ENCODE results near the gene CREM. TPM values are rescaled to one million over a fixed set of nuclear protein-coding genes. Genes with fewer than 3 reads are reported as not detected.
A peak's percentile ranks its signal among the peaks of the same experiment; 100 is the strongest.
"Not testable (repeated sequence)": the region's sequence is repeated elsewhere in the genome, so short reads cannot be mapped to it uniquely, and the experiment has no call there.

The CREM gene
- total RNA-seq, 1 donor from 2014 or later: 42.8 TPM

GRCh38 chr10:35214607-35215020 is 88.0 kb downstream of the CREM start:
- Mint-ChIP-seq H3K27me3 (ENCODE audit: unreplicated experiment) (peaks cover 3% of the 10 kb centered on the region), H3K4me1 (ENCODE audit: unreplicated experiment) (peaks cover 53% of the 10 kb centered on the region), H3K9me3 (ENCODE audit: unreplicated experiment) (no peaks in the 10 kb centered on the region), H3K36me3 (ENCODE audit: low read depth, unreplicated experiment) (peaks cover 5% of the 10 kb centered on the region), H3K27ac (ENCODE audit: unreplicated experiment) (no peak overlapping the region), H3K4me3 (ENCODE audit: unreplicated experiment) (no peak overlapping the region)
- no peak for TF ChIP-seq CTCF (IDR thresholded peaks at IDR 0.05; ENCODE audit: unreplicated experiment)
- no peak for DNase-seq (ENCODE audit: low spot score)

DNA sequence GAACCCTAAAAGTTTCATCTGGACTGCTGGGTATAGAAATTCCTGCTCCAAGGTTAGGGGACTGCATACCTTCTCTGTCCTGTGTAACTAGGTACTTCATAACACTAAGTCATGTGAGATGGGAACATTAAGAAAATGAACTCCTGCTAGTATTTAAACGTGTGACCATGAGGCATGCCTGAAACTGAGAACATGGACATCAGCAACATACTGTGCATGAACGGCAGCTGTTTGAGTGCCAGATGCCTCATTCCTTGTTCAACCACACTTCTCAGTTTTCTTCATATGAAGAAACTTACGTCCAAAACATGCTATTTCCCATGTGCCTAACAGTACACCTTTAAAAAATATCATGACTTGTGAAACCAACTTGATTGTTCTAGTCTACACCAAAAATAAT is 88.5 kb downstream of the CREM start:
- Mint-ChIP-seq H3K27me3 (ENCODE audit: unreplicated experiment) (peaks cover 3% of the 10 kb centered on the region), H3K4me1 (ENCODE audit: unreplicated experiment) (peaks cover 48% of the 10 kb centered on the region), H3K9me3 (ENCODE audit: unreplicated experiment) (no peaks in the 10 kb centered on the region), H3K36me3 (ENCODE audit: low read depth, unreplicated experiment) (peaks cover 5% of the 10 kb centered on the region), H3K27ac (ENCODE audit: unreplicated experiment) (no peak overlapping the region), H3K4me3 (ENCODE audit: unreplicated experiment) (no peak overlapping the region)
- TF ChIP-seq CTCF (IDR thresholded peaks at IDR 0.05; ENCODE audit: unreplicated experiment): no peak
- DNase-seq (ENCODE audit: low spot score): no peak

DNA sequence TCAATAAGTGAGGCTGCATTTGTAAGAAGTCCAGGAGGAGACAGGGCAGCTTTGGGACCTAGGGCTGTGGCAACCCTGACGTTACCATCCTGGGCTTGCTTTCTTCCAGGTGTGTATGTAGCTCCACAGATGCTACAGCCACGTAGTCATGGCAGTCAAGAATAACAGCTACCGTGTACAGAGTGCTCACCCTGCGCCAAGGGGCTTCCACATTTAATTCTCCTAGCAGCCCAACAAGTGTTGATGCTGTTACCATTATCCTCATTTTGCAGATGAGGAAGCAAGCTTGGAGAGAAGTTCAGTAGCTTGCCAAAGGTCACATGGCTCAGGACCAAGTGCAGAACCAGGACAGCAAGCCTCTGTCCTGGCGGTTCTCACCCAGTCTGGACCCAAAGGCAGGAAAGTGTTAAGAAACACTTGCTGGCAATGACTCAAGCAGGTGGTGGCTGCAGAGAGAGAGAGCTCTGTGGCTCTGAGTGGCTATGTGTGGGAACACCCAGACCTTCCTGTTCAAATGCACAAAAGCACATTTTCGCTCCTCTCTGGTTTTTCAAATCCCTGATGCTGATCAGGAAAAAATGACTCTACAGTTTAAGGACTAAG is 89.8 kb downstream of the CREM start:
- Mint-ChIP-seq H3K36me3 (ENCODE audit: low read depth, unreplicated experiment) (peaks cover 5% of the 10 kb centered on the region), H3K4me3 (ENCODE audit: unreplicated experiment) (no peak overlapping the region), H3K27ac (ENCODE audit: unreplicated experiment) (peak overlapping the region; percentile 80), H3K4me1 (ENCODE audit: unreplicated experiment) (peaks cover 35% of the 10 kb centered on the region), H3K27me3 (ENCODE audit: unreplicated experiment) (peaks cover 3% of the 10 kb centered on the region), H3K9me3 (ENCODE audit: unreplicated experiment) (no peaks in the 10 kb centered on the region)
- DNase-seq (ENCODE audit: low spot score): no peak
- TF ChIP-seq CTCF (IDR thresholded peaks at IDR 0.05; ENCODE audit: unreplicated experiment): no peak

DNA sequence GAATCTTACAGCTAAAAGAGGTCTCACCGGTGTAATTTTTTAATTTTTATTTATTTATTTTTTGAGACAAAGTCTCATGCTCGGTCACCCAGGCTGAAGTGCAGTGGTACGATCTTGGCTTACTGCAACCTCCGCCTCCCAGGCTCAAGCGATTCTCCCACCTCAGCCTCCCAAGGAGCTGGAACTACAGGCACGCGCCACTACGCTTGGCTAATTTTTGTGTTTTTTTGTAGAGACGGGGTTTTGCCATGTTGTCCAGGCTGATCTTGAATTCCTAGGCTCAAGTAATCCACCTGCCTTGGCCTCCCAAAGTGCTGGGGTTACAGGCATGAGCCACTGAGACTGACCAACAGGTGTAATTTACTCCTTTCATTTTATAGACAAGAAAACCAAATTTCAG is 90.3 kb downstream of the CREM start:
- H3K27me3 Mint-ChIP-seq (ENCODE audit: unreplicated experiment); H3K9me3 Mint-ChIP-seq (ENCODE audit: unreplicated experiment); H3K36me3 Mint-ChIP-seq (ENCODE audit: low read depth, unreplicated experiment); H3K4me3 Mint-ChIP-seq (ENCODE audit: unreplicated experiment); DNase-seq (ENCODE audit: low spot score): not testable (repeated sequence)
- Mint-ChIP-seq H3K4me1 (ENCODE audit: unreplicated experiment) (peaks cover 30% of the 10 kb centered on the region), H3K27ac (ENCODE audit: unreplicated experiment) (peak overlapping the region; percentile 80)

DNA sequence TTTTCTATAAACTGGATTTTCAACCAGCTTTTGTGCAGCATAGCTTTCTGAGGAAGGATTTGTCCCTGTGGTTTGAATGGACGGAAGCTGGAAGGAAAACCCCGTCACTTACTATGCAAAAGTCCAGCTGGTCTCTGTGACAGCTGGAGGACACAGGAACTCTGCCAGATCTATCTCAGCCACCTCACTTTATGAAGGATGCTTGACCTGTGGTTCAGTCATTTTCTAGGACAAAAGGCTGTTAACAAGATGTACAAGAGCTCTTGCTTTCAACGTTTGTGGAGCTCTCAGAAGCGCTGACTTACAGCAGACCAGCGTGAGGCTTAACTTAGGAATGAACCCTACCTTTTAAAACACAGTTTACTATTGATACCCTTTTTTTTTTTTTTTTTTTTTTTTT is 90.8 kb downstream of the CREM start:
- DNase-seq (ENCODE audit: low spot score): no peak
- Mint-ChIP-seq H3K4me1 (ENCODE audit: unreplicated experiment) (peaks cover 25% of the 10 kb centered on the region), H3K27me3 (ENCODE audit: unreplicated experiment) (peaks cover 3% of the 10 kb centered on the region), H3K27ac (ENCODE audit: unreplicated experiment) (peak overlapping the region; percentile 80), H3K36me3 (ENCODE audit: low read depth, unreplicated experiment) (peaks cover 5% of the 10 kb centered on the region), H3K9me3 (ENCODE audit: unreplicated experiment) (no peaks in the 10 kb centered on the region), H3K4me3 (ENCODE audit: unreplicated experiment) (no peak overlapping the region)
- no peak for TF ChIP-seq CTCF (IDR thresholded peaks at IDR 0.05; ENCODE audit: unreplicated experiment)

Data from endothelial cell (in vitro differentiated cells).